HepG2 (cell line): ENCODE results near the gene HCK. TPM values are rescaled to one million over a fixed set of nuclear protein-coding genes. Genes with fewer than 3 reads are reported as not detected.
A peak's percentile ranks its signal among the peaks of the same experiment; 100 is the strongest.

Experiments used
- KDM6A ChIP-seq: IDR thresholded peaks from 2 replicates; pipeline ENCODE4 v1.6.1; 2016; ENCODE audit warnings: low read depth
- MYC ChIP-seq: sonication (generic); formaldehyde crosslinking; IDR thresholded peaks from 2 replicates; pipeline ENCODE4 v1.9.0; 2021; ENCODE audit warnings: missing genetic modification reagents, borderline replicate concordance
- MZF1 ChIP-seq: sonication (generic); formaldehyde crosslinking; IDR thresholded peaks from 2 replicates; pipeline ENCODE4 v1.8.1; 2023; ENCODE audit warnings: mild to moderate bottlenecking, missing genetic modification reagents, borderline replicate concordance
- SAP130 ChIP-seq: IDR thresholded peaks from 2 replicates; pipeline ENCODE4 v1.6.1; 2016; ENCODE audit warnings: low read depth
- TEAD3 ChIP-seq: optimal IDR thresholded peaks from 2 replicates; pipeline ENCODE3; 2016; ENCODE audit warnings: borderline replicate concordance
- TSC22D2 ChIP-seq: sonication (generic); formaldehyde crosslinking; IDR thresholded peaks from 2 replicates; pipeline ENCODE4 v1.5.1; 2020; ENCODE audit warnings: missing genetic modification reagents, mild to moderate bottlenecking, borderline replicate concordance
- ZNF292 ChIP-seq: sonication (generic); formaldehyde crosslinking; IDR thresholded peaks from 2 replicates; pipeline ENCODE4 v1.8.1; 2022; ENCODE audit warnings: mild to moderate bottlenecking, low read depth, missing genetic modification reagents, borderline replicate concordance
- ZNF343 ChIP-seq: sonication (generic); formaldehyde crosslinking; IDR thresholded peaks from 2 replicates; pipeline ENCODE4 v1.4.0; 2020; ENCODE audit warnings: mild to moderate bottlenecking, missing genetic modification reagents
- ZNF446 ChIP-seq: sonication (generic); formaldehyde crosslinking; IDR thresholded peaks from 2 replicates; pipeline ENCODE4 v1.5.0; 2020; ENCODE audit warnings: mild to moderate bottlenecking, missing genetic modification reagents
- ZNF703 ChIP-seq: sonication (generic); formaldehyde crosslinking; IDR thresholded peaks from 2 replicates; pipeline ENCODE4 v1.5.1; 2020; ENCODE audit warnings: missing genetic modification reagents, mild to moderate bottlenecking, moderate library complexity, borderline replicate concordance
- polyA plus RNA-seq, 8 experiments: library from polyadenylated mRNA; depleted of rRNA in 3 of 8; stranded (reverse) in 7 of 8; unstranded in 1 of 8; fragments of >200 nt; fragmentation: Illumina TruSeq in 4 of 8; extraction: Trizol in 4 of 8; gene quantifications; 2 replicates each; pipeline versions ENCODE4 v1.2.1 to v1.2.3, GENCODE V29; 2011 to 2016; ENCODE audit warnings: low read depth in 4 of 8, missing spikeins in 1 of 8, mixed read lengths in 1 of 8; ENCODE audit not compliant: insufficient read depth in 1 of 8
- total RNA-seq, 5 experiments: library from RNA; depleted of rRNA; stranded (reverse); fragments of >200 nt; fragmentation: Illumina TruSeq; extraction: Trizol; gene quantifications; 2 replicates each; pipeline ENCODE4 v1.2.3, GENCODE V29; 2016; ENCODE audit warnings: low read depth in 1 of 5
- TF ChIP-seq, protein P1 (sequence below): sonication (generic); formaldehyde crosslinking; IDR thresholded peaks from 2 replicates; pipeline ENCODE4 v1.8.0; 2022; ENCODE audit warnings: mild to moderate bottlenecking, missing genetic modification reagents, borderline replicate concordance
- TF ChIP-seq, protein P2 (sequence below): sonication (generic); formaldehyde crosslinking; IDR thresholded peaks from 2 replicates; pipeline ENCODE4 v1.4.0; 2020; ENCODE audit warnings: missing genetic modification reagents
- TF ChIP-seq, protein P3 (sequence below): sonication (generic); formaldehyde crosslinking; conservative IDR thresholded peaks from 2 replicates; pipeline ENCODE4 v1.4.0; 2020; ENCODE audit warnings: mild to moderate bottlenecking, missing genetic modification reagents, moderate library complexity
- TF ChIP-seq, protein P4 (sequence below): sonication (generic); formaldehyde crosslinking; IDR thresholded peaks from 2 replicates; pipeline ENCODE4 v1.4.0; 2020; ENCODE audit warnings: missing genetic modification reagents
- TF ChIP-seq, protein P5 (sequence below): sonication (generic); formaldehyde crosslinking; conservative IDR thresholded peaks from 2 replicates; pipeline ENCODE4 v1.5.0; 2020; ENCODE audit warnings: missing genetic modification reagents
- TF ChIP-seq, protein P6 (sequence below): IDR thresholded peaks from 2 replicates; pipeline ENCODE4 v1.4.0; 2020; ENCODE audit warnings: mild to moderate bottlenecking, missing genetic modification reagents

Gene HCK
- total and polyA plus RNA-seq, 2 of the 13 experiments (the other 11 are each of a cell fraction or from before 2014, with no cell fraction given): 0.04 TPM; not detected in 1

DNA sequence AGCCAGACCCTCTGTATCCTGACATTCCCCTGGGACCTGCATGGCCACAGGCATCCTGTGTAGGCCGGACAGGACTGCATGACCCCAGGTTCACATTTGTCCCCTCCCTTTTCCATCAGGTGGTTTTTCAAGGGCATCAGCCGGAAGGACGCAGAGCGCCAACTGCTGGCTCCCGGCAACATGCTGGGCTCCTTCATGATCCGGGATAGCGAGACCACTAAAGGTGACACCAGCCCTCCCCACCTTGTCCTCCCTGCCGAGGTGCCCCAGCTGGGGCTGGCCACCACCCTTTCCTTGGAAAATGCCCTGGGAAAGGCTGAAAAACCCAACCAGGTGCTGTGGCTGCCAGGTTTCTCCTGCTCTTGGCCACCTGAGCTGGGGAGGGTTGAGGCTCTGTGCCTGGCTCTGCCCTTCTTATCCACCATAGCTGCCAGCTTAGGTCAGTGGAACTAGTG lies 27.6 kb downstream of the HCK start (continued):
- TF ChIP-seq, protein P1, sequence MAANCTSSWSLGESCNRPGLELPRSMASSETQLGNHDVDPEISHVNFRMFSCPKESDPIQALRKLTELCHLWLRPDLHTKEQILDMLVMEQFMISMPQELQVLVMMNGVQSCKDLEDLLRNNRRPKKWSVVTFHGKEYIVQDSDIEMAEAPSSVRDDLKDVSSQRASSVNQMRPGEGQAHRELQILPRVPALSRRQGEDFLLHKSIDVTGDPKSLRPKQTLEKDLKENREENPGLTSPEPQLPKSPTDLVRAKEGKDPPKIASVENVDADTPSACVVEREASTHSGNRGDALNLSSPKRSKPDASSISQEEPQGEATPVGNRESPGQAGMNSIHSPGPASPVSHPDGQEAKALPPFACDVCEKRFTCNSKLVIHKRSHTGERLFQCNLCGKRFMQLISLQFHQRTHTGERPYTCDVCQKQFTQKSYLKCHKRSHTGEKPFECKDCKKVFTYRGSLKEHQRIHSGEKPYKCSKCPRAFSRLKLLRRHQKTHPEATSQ (CRISPR knock-in tag): no peak
- TF ChIP-seq ZNF446 (peak; percentile 68; the same call in 1 of the 2 replicates), MYC (peak; percentile 39; the same call in 1 of the 2 replicates), MZF1 (CRISPR knock-in tag) (no peak), TEAD3 (CRISPR knock-in tag) (no peak), SAP130 (CRISPR knock-in tag) (peak; percentile 72), ZNF292 (CRISPR knock-in tag) (peak; percentile 66; the same call in 1 of the 2 replicates), TSC22D2 (CRISPR knock-in tag) (no peak), ZNF343 (CRISPR knock-in tag) (no peak), ZNF703 (CRISPR knock-in tag) (no peak), KDM6A (no peak)
- TF ChIP-seq, protein P2, sequence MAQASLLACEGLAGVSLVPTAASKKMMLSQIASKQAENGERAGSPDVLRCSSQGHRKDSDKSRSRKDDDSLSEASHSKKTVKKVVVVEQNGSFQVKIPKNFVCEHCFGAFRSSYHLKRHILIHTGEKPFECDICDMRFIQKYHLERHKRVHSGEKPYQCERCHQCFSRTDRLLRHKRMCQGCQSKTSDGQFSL (CRISPR knock-in tag): no peak
- TF ChIP-seq, protein P3, sequence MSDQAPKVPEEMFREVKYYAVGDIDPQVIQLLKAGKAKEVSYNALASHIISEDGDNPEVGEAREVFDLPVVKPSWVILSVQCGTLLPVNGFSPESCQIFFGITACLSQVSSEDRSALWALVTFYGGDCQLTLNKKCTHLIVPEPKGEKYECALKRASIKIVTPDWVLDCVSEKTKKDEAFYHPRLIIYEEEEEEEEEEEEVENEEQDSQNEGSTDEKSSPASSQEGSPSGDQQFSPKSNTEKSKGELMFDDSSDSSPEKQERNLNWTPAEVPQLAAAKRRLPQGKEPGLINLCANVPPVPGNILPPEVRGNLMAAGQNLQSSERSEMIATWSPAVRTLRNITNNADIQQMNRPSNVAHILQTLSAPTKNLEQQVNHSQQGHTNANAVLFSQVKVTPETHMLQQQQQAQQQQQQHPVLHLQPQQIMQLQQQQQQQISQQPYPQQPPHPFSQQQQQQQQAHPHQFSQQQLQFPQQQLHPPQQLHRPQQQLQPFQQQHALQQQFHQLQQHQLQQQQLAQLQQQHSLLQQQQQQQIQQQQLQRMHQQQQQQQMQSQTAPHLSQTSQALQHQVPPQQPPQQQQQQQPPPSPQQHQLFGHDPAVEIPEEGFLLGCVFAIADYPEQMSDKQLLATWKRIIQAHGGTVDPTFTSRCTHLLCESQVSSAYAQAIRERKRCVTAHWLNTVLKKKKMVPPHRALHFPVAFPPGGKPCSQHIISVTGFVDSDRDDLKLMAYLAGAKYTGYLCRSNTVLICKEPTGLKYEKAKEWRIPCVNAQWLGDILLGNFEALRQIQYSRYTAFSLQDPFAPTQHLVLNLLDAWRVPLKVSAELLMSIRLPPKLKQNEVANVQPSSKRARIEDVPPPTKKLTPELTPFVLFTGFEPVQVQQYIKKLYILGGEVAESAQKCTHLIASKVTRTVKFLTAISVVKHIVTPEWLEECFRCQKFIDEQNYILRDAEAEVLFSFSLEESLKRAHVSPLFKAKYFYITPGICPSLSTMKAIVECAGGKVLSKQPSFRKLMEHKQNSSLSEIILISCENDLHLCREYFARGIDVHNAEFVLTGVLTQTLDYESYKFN: no peak
- TF ChIP-seq, protein P4, sequence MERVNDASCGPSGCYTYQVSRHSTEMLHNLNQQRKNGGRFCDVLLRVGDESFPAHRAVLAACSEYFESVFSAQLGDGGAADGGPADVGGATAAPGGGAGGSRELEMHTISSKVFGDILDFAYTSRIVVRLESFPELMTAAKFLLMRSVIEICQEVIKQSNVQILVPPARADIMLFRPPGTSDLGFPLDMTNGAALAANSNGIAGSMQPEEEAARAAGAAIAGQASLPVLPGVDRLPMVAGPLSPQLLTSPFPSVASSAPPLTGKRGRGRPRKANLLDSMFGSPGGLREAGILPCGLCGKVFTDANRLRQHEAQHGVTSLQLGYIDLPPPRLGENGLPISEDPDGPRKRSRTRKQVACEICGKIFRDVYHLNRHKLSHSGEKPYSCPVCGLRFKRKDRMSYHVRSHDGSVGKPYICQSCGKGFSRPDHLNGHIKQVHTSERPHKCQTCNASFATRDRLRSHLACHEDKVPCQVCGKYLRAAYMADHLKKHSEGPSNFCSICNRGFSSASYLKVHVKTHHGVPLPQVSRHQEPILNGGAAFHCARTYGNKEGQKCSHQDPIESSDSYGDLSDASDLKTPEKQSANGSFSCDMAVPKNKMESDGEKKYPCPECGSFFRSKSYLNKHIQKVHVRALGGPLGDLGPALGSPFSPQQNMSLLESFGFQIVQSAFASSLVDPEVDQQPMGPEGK (CRISPR knock-in tag): peak; percentile 47; the same call in 1 of the 2 replicates
- TF ChIP-seq, protein P5, sequence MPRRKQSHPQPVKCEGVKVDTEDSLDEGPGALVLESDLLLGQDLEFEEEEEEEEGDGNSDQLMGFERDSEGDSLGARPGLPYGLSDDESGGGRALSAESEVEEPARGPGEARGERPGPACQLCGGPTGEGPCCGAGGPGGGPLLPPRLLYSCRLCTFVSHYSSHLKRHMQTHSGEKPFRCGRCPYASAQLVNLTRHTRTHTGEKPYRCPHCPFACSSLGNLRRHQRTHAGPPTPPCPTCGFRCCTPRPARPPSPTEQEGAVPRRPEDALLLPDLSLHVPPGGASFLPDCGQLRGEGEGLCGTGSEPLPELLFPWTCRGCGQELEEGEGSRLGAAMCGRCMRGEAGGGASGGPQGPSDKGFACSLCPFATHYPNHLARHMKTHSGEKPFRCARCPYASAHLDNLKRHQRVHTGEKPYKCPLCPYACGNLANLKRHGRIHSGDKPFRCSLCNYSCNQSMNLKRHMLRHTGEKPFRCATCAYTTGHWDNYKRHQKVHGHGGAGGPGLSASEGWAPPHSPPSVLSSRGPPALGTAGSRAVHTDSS (CRISPR knock-in tag): 0 out of 2 replicates have a peak, but pooled peaks have one; percentile 49
- TF ChIP-seq, protein P6, sequence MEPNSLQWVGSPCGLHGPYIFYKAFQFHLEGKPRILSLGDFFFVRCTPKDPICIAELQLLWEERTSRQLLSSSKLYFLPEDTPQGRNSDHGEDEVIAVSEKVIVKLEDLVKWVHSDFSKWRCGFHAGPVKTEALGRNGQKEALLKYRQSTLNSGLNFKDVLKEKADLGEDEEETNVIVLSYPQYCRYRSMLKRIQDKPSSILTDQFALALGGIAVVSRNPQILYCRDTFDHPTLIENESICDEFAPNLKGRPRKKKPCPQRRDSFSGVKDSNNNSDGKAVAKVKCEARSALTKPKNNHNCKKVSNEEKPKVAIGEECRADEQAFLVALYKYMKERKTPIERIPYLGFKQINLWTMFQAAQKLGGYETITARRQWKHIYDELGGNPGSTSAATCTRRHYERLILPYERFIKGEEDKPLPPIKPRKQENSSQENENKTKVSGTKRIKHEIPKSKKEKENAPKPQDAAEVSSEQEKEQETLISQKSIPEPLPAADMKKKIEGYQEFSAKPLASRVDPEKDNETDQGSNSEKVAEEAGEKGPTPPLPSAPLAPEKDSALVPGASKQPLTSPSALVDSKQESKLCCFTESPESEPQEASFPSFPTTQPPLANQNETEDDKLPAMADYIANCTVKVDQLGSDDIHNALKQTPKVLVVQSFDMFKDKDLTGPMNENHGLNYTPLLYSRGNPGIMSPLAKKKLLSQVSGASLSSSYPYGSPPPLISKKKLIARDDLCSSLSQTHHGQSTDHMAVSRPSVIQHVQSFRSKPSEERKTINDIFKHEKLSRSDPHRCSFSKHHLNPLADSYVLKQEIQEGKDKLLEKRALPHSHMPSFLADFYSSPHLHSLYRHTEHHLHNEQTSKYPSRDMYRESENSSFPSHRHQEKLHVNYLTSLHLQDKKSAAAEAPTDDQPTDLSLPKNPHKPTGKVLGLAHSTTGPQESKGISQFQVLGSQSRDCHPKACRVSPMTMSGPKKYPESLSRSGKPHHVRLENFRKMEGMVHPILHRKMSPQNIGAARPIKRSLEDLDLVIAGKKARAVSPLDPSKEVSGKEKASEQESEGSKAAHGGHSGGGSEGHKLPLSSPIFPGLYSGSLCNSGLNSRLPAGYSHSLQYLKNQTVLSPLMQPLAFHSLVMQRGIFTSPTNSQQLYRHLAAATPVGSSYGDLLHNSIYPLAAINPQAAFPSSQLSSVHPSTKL: peak; percentile 48; the same call in 1 of the 2 replicates
